HUES6 (cell line): Measurements from ENCODE around the gene ARAP3.

ENCODE experiments used
- H3K27ac ChIP-seq: 2 replicates; pipeline ENCODE4 v1.7.0; 2013; ENCODE audit warnings: low read depth, mild to moderate bottlenecking, low read length, inconsistent platforms
- H3K27me3 ChIP-seq: 2 replicates; pipeline ENCODE4 v1.6.1; 2013; ENCODE audit warnings: low read length; ENCODE audit not compliant: control insufficient read depth, insufficient read depth
- H3K36me3 ChIP-seq: 2 replicates; pipeline ENCODE4 v1.6.1; 2013; ENCODE audit warnings: low read length; ENCODE audit not compliant: control insufficient read depth, insufficient read depth
- H3K4me1 ChIP-seq: 2 replicates; pipeline ENCODE4 v1.6.1; 2013; ENCODE audit warnings: low read length; ENCODE audit not compliant: control insufficient read depth, insufficient read depth
- H3K4me3 ChIP-seq: 2 replicates; pipeline ENCODE4 v1.5.1; 2013; ENCODE audit warnings: low read depth, low read length
- H3K9ac ChIP-seq: one replicate; pipeline ENCODE4 v1.6.1; 2013; ENCODE audit warnings: mild to moderate bottlenecking, low read length
- H3K9me3 ChIP-seq: 2 replicates; pipeline ENCODE4 v1.6.1; 2013; ENCODE audit warnings: low read depth, low read length; ENCODE audit not compliant: control insufficient read depth, insufficient read depth

The ARAP3 gene

GRCh38 chr5:141713616-141714309 is 31.7 kb upstream of the ARAP3 start:
- no peak overlapping the region for H3K27ac ChIP-seq
- H3K9me3 ChIP-seq: no peaks in the 10 kb centered on the region
- H3K4me3 ChIP-seq: no peak overlapping the region
- no peaks in the 10 kb centered on the region for H3K36me3 ChIP-seq
- no peaks in the 10 kb centered on the region for H3K27me3 ChIP-seq
- H3K9ac ChIP-seq: no peak overlapping the region
- H3K4me1 ChIP-seq: peaks cover 39% of the 10 kb centered on the region

- H3K27ac ChIP-seq: no peak overlapping the region
- no peak overlapping the region for H3K4me3 ChIP-seq
- no peaks in the 10 kb centered on the region for H3K36me3 ChIP-seq
- no peaks in the 10 kb centered on the region for H3K9me3 ChIP-seq
- peaks cover 28% of the 10 kb centered on the region for H3K4me1 ChIP-seq
- H3K27me3 ChIP-seq: 0 out of 2 replicates have a peak, but pooled peaks cover under 1% of the 10 kb centered on the region
- H3K9ac ChIP-seq: no peak overlapping the region
Observed at GRCh38 chr5:141711687-141712086, 29.7 kb upstream of the ARAP3 start.

- H3K36me3 ChIP-seq: no peaks in the 10 kb centered on the region
- H3K27me3 ChIP-seq: peaks cover 16% of the 10 kb centered on the region
- H3K9me3 ChIP-seq: no peaks in the 10 kb centered on the region
- peaks cover 12% of the 10 kb centered on the region; the same call in 1 of the 2 replicates for H3K4me1 ChIP-seq
- H3K27ac ChIP-seq: no peak overlapping the region
- H3K4me3 ChIP-seq: no peak overlapping the region
- no peak overlapping the region for H3K9ac ChIP-seq
Observed at GRCh38 chr5:141709699-141710267, 27.8 kb upstream of the ARAP3 start.

GRCh38 chr5:141708016-141708415 is 26.0 kb upstream of the ARAP3 start:
- H3K9me3 ChIP-seq: no peaks in the 10 kb centered on the region
- H3K36me3 ChIP-seq: no peaks in the 10 kb centered on the region
- H3K4me3 ChIP-seq: no peak overlapping the region
- H3K27me3 ChIP-seq: peaks cover 34% of the 10 kb centered on the region
- peaks cover 5% of the 10 kb centered on the region for H3K4me1 ChIP-seq
- H3K27ac ChIP-seq: no peak overlapping the region
- H3K9ac ChIP-seq: no peak overlapping the region

GRCh38 chr5:141707510-141707909 is 25.5 kb upstream of the ARAP3 start:
- Histone ChIP-seq H3K4me3 (no peak overlapping the region), H3K27ac (no peak overlapping the region), H3K27me3 (peaks cover 39% of the 10 kb centered on the region), H3K4me1 (peaks cover 5% of the 10 kb centered on the region), H3K36me3 (no peaks in the 10 kb centered on the region), H3K9ac (no peak overlapping the region), H3K9me3 (no peaks in the 10 kb centered on the region)

GRCh38 chr5:141706121-141706520 is 24.1 kb upstream of the ARAP3 start:
- peaks cover 50% of the 10 kb centered on the region for H3K27me3 ChIP-seq
- H3K4me3 ChIP-seq: no peak overlapping the region
- H3K9me3 ChIP-seq: no peaks in the 10 kb centered on the region
- H3K9ac ChIP-seq: no peak overlapping the region
- no peaks in the 10 kb centered on the region for H3K36me3 ChIP-seq
- H3K27ac ChIP-seq: no peak overlapping the region
- peaks cover 5% of the 10 kb centered on the region for H3K4me1 ChIP-seq

GRCh38 chr5:141705469-141705868 is 23.4 kb upstream of the ARAP3 start:
- H3K27me3 ChIP-seq: peaks cover 57% of the 10 kb centered on the region
- H3K4me1 ChIP-seq: peaks cover 5% of the 10 kb centered on the region

GRCh38 chr5:141704782-141705297 is 22.8 kb upstream of the ARAP3 start:
- Histone ChIP-seq H3K9ac (no peak overlapping the region), H3K27ac (no peak overlapping the region), H3K4me3 (no peak overlapping the region), H3K27me3 (peaks cover 63% of the 10 kb centered on the region), H3K36me3 (no peaks in the 10 kb centered on the region), H3K9me3 (no peaks in the 10 kb centered on the region), H3K4me1 (peaks cover 5% of the 10 kb centered on the region)

More at GRCh38 chr5:141705469-141705868, 23.4 kb upstream of the ARAP3 start:
- H3K36me3 ChIP-seq: no peaks in the 10 kb centered on the region
- no peak overlapping the region for H3K4me3 ChIP-seq
- H3K9me3 ChIP-seq: no peaks in the 10 kb centered on the region
- H3K27ac ChIP-seq: no peak overlapping the region
- H3K9ac ChIP-seq: no peak overlapping the region

GRCh38 chr5:141703133-141703561 is 21.1 kb upstream of the ARAP3 start:
- H3K9ac ChIP-seq: no peak overlapping the region
- H3K4me1 ChIP-seq: peaks cover 5% of the 10 kb centered on the region; the same call in 1 of the 2 replicates
- peak overlapping the region; percentile 82 for H3K4me3 ChIP-seq
- peaks cover 69% of the 10 kb centered on the region for H3K27me3 ChIP-seq
- no peaks in the 10 kb centered on the region for H3K9me3 ChIP-seq
- H3K27ac ChIP-seq: no peak overlapping the region
- no peaks in the 10 kb centered on the region for H3K36me3 ChIP-seq

GRCh38 chr5:141701360-141702119 is 19.5 kb upstream of the ARAP3 start:
- H3K4me1 ChIP-seq: peaks cover 13% of the 10 kb centered on the region
- no peaks in the 10 kb centered on the region for H3K36me3 ChIP-seq
- H3K9me3 ChIP-seq: no peaks in the 10 kb centered on the region
- no peak overlapping the region for H3K9ac ChIP-seq
- H3K4me3 ChIP-seq: peak overlapping the region; percentile 20; the same call in 1 of the 2 replicates
- peaks cover 71% of the 10 kb centered on the region for H3K27me3 ChIP-seq
- H3K27ac ChIP-seq: no peak overlapping the region

GRCh38 chr5:141697586-141697985 is 15.6 kb upstream of the ARAP3 start:
- H3K27me3 ChIP-seq: peaks cover 37% of the 10 kb centered on the region
- no peak overlapping the region for H3K4me3 ChIP-seq
- H3K4me1 ChIP-seq: peaks cover 20% of the 10 kb centered on the region
- no peak overlapping the region for H3K27ac ChIP-seq
- H3K9ac ChIP-seq: no peak overlapping the region
- H3K36me3 ChIP-seq: no peaks in the 10 kb centered on the region
- H3K9me3 ChIP-seq: no peaks in the 10 kb centered on the region
